T1000 (cell line): ENCODE measurements around the gene HPCAL4.

Source experiments
- DNase-seq: peaks from one replicate; lab custom pipeline; 2025; ENCODE audit warnings: mixed read lengths; lab: John Stamatoyannopoulos, UW

Gene HPCAL4

DNA sequence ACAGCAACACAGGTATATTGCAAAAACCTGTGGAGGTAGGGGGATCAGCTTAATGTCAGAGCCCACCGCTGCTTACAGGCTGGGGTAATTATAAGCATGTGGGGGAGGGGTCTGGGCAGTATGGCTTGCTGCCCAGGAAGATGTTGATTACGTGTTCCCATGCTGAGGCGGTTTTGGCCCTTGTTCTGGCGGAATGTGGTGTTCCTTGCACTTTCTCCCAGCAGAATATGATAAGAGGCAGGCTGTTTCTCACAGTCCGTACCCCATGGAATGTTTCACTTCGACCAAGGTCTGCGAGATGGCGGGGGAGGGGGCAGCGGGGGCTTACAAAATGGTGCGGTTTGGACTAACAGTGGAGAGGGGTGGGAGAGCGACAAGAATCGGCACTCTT is 9.8 kb upstream of the HPCAL4 start:
- no peak for DNase-seq

DNA sequence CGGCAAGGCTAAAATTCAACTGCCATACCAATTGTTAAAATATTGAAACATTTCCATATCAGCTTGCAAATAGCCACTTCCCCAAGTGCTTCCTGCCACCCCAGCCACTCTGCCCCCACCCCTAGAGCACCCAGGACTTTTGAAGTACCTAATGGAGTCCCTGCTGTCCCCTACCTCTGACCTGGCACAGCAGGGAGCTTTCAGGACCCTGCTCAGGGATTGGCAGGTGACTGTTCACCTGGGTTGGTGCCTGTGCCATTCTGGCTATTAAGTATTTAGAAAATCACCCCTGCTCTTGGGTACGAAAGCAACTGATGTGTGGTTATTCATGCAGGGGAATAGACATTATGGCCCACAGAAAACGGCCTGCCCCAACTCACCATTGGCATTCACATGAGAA is 9.1 kb upstream of the HPCAL4 start:
- no peak for DNase-seq

- no peak for DNase-seq
Measured at GRCh38 chr1:39699419-39699818, 8.2 kb upstream of the HPCAL4 start.

GRCh38 chr1:39698568-39698967 is 7.3 kb upstream of the HPCAL4 start:
- no peak for DNase-seq

DNA sequence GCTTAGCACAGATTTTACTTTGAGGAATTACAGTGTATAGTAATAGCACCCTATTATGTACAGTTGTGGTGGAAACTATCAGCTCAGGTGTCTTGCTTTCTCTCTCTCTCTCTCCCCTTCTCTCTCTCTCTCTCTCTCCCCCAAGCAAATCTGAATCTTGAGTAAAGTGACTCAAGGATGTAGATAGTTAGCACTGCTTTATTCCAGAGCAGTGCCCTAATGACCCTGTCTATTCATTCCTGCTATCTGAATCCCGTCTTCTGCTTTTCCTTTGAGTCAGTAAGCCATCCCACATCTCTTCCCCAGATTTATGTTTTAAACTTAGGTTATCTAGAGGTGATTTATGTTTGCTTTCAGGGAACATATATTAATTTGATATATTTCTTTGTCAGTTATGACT is 5.2 kb upstream of the HPCAL4 start:
- no peak for DNase-seq

- no peak for DNase-seq
Measured at GRCh38 chr1:39695016-39695415, 3.8 kb upstream of the HPCAL4 start.

GRCh38 chr1:39694026-39694425 is 2.8 kb upstream of the HPCAL4 start:
- DNase-seq: no peak

DNA sequence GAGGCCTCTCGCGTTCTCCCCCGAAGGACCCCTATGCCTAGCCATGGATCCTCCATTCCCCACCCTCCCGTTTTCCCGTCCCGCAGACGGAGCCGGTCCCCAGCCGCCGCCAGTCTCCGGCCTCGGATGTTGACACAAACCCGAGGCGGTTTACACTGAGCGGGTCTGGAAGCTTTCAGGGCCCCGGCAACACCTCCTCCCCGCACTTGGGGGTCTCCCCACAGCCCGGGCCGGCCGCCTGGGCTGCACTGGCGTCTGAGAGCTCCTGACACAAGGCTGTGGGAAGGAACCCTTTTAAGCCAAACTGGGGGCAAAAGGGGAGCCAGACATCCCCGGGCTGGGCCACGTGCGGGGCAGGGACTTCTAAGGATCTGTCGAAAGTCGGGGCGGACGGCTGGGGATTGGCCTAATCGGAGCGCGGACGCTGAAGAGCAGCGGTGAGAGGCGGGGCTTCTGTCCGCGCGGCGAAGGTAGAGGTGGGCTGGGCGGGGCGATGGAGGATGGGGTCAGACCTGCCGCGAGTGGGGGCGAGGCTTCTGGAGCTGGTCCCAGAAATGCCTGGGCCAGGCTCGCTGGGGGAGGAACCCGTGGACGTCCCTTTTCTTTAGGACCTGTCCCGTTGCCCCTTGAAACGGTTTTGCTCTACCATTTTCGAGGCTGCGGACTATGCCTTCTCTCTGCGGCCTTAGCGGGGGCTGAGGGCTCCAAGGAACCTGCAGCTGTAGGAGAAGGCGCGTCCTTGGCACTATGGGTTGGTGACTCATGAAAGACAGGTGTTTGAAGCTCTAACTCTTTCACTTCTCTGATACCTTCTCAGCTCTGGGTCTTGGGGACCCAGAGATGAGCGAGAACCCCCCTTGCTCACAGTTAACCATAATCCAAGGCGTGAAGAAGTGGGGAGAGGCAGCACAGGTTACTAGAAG is 1.2 kb upstream of the HPCAL4 start:
- no peak for DNase-seq

GRCh38 chr1:39690794-39691382 is 345 bp downstream of the HPCAL4 start:
- no peak for DNase-seq

DNA sequence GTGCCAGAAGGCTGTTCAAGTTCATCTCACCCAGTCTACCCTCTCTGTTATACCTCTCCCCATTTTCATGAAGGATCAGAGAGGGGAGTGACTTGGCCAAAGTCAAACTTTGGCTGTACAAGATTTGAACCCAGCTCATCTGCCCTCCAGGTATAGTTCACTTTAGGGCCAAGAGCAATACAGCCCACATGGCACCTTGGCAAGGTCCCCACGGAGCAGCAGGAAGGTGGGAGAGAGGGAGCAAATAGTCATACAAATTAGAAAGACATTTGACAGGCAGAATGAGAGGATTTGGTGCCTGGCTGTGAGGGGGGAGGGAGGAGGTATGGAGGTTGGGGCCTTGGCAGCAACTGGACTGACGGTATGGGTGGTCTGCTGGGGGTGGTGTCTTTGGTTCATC is 1.0 kb downstream of the HPCAL4 start:
- no peak for DNase-seq

DNA sequence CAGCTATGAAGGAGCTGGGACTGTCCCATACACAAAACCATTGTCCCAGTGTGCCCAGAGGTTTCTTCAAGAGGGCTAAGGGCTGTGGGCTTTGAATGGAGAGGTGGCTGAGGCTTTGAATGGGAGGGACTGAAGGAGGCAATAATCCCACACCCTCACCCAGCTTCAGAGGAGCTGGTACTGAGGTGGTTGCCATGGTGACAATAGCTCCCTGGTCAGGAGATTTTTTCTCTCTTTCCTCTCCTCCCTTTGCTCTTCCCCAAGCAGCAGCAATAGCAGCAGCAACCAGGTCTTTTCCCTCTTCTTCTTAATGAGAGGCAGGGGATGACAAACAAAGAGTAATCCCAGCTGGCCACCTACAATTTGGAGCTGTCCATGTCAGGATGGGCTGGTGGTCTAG is 1.6 kb downstream of the HPCAL4 start:
- no peak for DNase-seq

GRCh38 chr1:39689214-39689613 is 2.0 kb downstream of the HPCAL4 start:
- DNase-seq: no peak

- no peak for DNase-seq
Measured at GRCh38 chr1:39688706-39689105, 2.5 kb downstream of the HPCAL4 start.

- DNase-seq: no peak
Measured at GRCh38 chr1:39687243-39687642, 4.0 kb downstream of the HPCAL4 start.

- no peak for DNase-seq
Measured at GRCh38 chr1:39685071-39685470, 6.2 kb downstream of the HPCAL4 start.

DNA sequence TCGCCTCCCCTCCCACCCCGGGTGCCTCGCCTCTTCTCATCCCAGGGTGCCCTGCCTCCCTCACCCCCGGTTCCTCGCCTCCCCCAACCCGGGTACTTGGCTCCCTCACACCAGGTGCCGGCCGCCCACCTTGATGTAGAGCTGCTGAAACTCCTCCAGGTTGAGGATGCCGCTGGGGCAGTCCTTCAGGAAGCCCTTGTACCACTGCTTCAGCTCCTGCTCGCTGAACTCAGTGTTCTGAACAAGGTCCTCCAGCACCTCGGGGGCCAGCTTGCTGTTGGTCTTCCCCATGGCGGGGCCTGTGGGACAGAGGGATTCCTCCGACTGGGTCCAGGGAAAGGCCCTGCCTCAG is 6.9 kb downstream of the HPCAL4 start:
- no peak for DNase-seq

DNA sequence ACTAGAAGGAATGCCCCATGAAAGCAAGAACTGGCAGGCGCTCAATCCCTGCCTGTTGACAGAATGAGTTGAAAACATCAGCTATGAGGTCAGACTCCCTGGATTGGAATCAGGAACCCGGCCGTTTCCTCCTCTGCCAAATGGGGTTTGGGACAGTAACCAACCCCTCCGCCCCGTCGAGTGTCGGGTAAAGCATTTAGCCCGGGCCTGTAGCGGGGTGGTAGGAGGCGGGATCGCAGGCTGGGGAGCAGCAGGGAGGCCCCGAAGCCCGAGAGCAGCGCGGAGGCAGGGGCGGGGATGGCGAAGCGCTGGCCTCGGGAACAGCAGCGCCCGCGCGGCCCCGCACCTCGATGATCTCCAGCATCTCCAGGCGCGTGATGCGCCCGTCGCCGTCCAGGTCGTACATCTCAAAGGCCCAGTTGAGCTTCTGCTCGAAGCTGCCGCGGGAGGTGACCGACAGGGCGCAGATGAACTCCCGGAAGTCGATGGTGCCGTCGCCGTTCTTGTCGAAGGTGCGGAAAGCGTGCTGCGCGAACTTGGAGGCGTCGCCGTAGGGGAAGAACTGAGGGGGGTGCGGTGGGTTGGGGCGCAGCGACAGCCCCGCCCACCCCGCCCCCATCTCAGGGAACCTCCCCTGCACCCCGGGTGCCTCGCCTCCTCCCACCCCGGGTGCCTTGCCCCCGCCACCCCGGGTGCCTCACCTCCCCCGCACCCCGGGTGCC is 7.5 kb downstream of the HPCAL4 start:
- no peak for DNase-seq

DNA sequence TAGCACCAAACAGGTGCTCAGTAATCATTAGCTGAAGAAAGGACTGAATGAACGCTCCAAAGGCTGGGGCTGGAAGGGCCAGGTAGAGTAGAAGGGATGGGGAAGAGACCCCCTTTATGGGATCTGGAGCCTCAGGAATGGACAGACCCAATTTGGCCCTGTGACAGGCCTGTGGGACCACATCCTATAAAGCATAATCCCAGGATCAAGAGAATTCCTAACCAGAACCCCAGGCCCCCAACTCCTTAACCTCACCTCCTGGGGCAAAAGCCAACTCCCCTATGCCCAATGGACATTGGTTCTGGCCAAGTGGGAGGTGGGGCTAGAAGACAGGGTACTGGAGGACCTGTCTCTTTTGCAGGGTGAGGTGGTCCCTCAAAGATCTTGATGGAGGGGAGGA is 9.2 kb downstream of the HPCAL4 start:
- DNase-seq: no peak

GRCh38 chr1:39681294-39681693 is 9.9 kb downstream of the HPCAL4 start:
- no peak for DNase-seq

DNA sequence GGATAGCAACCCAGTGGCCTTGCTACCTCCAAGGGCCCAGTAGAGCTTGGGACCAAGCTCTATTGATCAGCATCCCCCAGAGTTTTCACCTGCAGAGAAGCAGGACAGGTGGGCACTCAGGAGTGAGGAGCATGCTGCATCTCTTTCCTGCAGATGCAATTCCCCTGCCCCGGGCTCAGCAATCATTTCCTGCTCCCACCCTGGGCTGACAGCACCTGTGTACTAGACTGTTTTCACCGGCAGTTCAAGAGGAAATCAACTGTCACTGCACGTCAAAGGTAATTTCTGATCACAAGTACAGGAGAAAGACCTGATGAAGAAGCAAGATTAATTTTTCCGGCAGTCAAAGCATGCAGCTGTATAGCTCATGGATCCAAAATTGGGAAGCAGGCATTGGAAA is 10.5 kb downstream of the HPCAL4 start:
- no peak for DNase-seq

DNA sequence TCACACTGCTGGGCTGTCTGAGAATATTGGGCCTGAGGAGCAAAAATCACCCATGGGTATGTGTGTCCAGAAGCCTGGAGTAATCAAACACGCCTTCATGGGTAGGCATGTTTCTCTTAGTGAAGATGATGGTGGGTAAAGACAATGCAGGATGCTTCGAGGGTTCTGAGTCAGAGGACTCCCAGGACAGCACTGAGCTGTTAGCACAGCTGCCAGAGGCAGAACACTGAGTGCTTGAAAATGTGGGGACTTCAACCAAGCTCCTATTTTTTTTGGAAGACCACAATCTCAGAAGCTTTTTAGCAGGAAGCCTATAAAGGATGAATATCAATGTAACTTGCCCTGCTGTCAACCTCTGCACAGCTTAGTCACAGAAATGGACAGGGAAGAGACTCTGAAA is 11.4 kb downstream of the HPCAL4 start:
- no peak for DNase-seq

DNA sequence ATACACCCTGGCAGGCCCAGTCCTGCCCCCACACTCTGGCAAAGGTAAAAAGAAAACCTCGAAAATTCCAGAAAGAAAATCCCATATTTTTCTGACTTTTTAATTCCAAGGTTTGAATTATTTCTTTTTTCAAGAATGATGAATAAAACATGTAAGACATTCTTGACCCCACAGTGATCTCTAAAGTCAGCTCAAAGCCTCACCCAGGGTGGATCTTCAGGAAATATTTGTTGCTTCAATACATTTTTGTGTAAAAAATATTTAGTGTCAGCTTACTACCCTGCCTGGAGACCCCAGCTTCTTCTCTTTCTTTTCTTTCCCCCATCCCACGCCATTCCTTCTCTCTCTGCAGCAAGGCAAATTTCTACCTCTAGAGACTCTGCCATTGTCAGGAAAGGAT is 12.3 kb downstream of the HPCAL4 start:
- DNase-seq: no peak

GRCh38 chr1:39677645-39678044 is 13.6 kb downstream of the HPCAL4 start:
- no peak for DNase-seq
